ENCODE measurements around the gene SEC14L5. TPM values are rescaled to one million over a fixed set of nuclear protein-coding genes. Genes with fewer than 3 reads are reported as not detected.

SEC14L5 gene
- total and polyA plus RNA-seq, 2 donors (not counting 3 experiments of a cell fraction or from before 2014, with no cell fraction given): not detected

DNA sequence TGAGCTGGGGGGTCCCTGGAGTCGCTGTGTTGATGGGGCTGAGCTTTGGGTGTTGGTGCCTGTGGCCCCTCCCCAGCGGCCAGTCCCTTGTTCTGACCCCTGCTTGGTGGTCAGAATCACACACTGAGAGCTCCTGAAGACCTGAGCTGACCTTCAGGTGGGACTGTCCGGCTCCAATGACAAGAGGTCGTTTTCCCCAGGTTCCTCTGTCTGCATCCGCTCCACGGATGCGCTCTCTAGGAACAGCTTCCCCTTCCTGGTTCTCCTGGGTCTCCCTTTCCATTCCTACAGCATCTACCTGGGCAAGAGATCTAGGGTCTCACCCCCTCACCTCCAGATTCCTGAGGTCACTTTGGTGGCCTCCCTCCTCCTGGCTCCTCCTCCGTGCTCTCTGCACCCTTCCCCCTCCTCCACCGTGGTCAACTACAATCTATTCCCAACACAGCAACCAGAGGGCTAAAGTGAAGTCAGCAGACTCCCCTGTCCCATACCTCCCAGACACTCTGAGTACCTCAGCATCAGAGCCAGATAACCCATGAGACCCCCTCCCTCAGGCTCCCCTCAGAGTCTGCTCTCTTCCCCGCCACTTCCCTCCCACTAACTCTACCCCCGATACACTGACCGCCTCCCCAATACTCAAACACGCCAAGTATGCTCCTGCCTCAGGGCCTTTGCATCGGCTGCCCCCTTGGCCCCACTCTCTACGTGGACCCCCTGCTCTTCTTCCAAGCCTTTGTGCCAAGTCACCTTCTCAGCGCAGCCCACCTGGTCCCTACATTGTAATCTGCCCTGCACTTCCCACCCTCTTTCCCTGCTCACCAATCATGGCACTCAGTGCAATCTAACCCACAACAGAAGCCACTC, 9.0 kb upstream of the SEC14L5 start:
- H3K4me1 ChIP-seq (ENCODE audit: control insufficient read depth, extremely low read depth, insufficient read depth, low read length): peaks cover 19% of the 10 kb centered on the region
- no peaks in the 10 kb centered on the region for H4K20me1 ChIP-seq (replicated peaks; ENCODE audit: control insufficient read depth, extremely low read depth, insufficient read depth, low read length)
- no peak overlapping the region for H3K27ac ChIP-seq (ENCODE audit: insufficient read depth, low read depth, low read length)
- no peaks in the 10 kb centered on the region for H3K36me3 ChIP-seq (ENCODE audit: control insufficient read depth in 2 of 2, extremely low read depth in 1 of 2, insufficient read depth in 2 of 2, low read length in 2 of 2)
- no peak overlapping the region for H3K9ac ChIP-seq (replicated peaks; ENCODE audit: extremely low read depth, insufficient read depth, low read length)
- ChIA-PET POLR2A (no interaction called here), CTCF (interaction anchor here (1.5 kb wide), 1 partner anchor 215 kb away, joined by 3 read pairs; the partner anchor contains the start of genes ANKS3 and DNAAF8)
- dilution Hi-C loops (cut with MboI; ENCODE audit: extremely low pct_ligation_motif_present, low sequenced_read_pairs) (no loop called here), intact Hi-C loops (cut with micrococcal nuclease) (no loop called here)
- no peaks in the 10 kb centered on the region for H3K79me2 ChIP-seq (ENCODE audit: control insufficient read depth, insufficient read depth, low read length)
- TF ChIP-seq MYC (IDR thresholded peaks at IDR 0.05; ENCODE audit: low read depth, low read length) (no peak), MAX (IDR thresholded peaks at IDR 0.05; ENCODE audit: insufficient read depth, insufficient read length) (no peak), FOS (IDR thresholded peaks at IDR 0.05; ENCODE audit: borderline replicate concordance, insufficient read depth, low read length) (no peak)
- no peaks in the 10 kb centered on the region for H3K9me1 ChIP-seq (replicated peaks; ENCODE audit: control insufficient read depth, extremely low read depth, insufficient read depth, low read length)
- no peak overlapping the region for H3K4me2 ChIP-seq (ENCODE audit: insufficient read depth, low read length)
- FAIRE-seq (no peak), DNase-seq (ENCODE audit: low read depth, low spot score) (no peak)
- no peaks in the 10 kb centered on the region for H3K27me3 ChIP-seq (ENCODE audit: control insufficient read depth in 2 of 2, insufficient read depth in 2 of 2, low read length in 2 of 2)
- no TSS peak for BruUV-seq (replicated peaks)
- no peak overlapping the region for H3K4me3 ChIP-seq (replicated peaks in 1 of 3; ENCODE audit: insufficient read depth in 1 of 3, low read depth in 1 of 3, low read length in 3 of 3)
- no peaks in the 10 kb centered on the region for H3K9me3 ChIP-seq (replicated peaks; ENCODE audit: control insufficient read depth, insufficient read depth, low read length)
- H2AFZ ChIP-seq (ENCODE audit: low read depth, low read length): no peak overlapping the region

DNA sequence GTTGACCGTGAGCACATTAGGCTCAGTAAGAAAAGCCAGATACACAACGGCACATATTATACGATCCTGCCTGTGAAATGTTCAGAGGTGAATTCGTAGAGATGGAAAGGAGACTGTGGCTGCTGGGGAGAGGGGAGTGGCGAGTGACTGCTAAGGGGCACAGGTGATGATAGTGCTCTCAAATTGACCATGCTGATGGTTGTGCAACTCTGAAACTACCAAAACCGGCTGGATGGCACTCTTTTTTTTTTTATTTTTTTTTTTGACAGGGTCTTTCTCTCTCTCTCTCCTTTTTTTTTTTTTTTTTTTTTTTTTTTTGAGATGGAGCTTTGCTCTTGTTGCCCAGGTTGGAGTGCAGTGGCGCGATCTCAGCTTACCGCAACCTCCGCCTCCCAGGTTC, 8.1 kb upstream of the SEC14L5 start:
- no peaks in the 10 kb centered on the region for H3K36me3 ChIP-seq (ENCODE audit: control insufficient read depth in 2 of 2, extremely low read depth in 1 of 2, insufficient read depth in 2 of 2, low read length in 2 of 2)
- H3K9ac ChIP-seq (replicated peaks; ENCODE audit: extremely low read depth, insufficient read depth, low read length): no peak overlapping the region
- dilution Hi-C loops (cut with MboI; ENCODE audit: extremely low pct_ligation_motif_present, low sequenced_read_pairs) (no loop called here), intact Hi-C loops (cut with micrococcal nuclease) (loop anchor here (10.0 kb wide), 1 partner anchor 55 kb away; no protein-coding TSS in a partner anchor)
- H4K20me1 ChIP-seq (replicated peaks; ENCODE audit: control insufficient read depth, extremely low read depth, insufficient read depth, low read length): no peaks in the 10 kb centered on the region
- no TSS peak for BruUV-seq (replicated peaks)
- TF ChIP-seq POLR2A (IDR thresholded peaks at IDR 0.05; ENCODE audit: low read depth, low read length) (no peak), MYC (IDR thresholded peaks at IDR 0.05; ENCODE audit: low read depth, low read length) (no peak), JUN (IDR thresholded peaks at IDR 0.05; ENCODE audit: borderline replicate concordance, insufficient read depth, insufficient read length, low read depth) (no peak), FOS (IDR thresholded peaks at IDR 0.05; ENCODE audit: borderline replicate concordance, insufficient read depth, low read length) (no peak), GATA2 (IDR thresholded peaks at IDR 0.05; ENCODE audit: insufficient read depth, insufficient read length, low read depth, low read length) (no peak), POLR2AphosphoS5 (IDR thresholded peaks at IDR 0.05; ENCODE audit: insufficient read depth, low read depth, low read length) (no peak), CTCF (IDR thresholded peaks at IDR 0.05; ENCODE audit: extremely low read depth in 1 of 2, insufficient read depth in 1 of 2, low read depth in 1 of 2, low read length in 2 of 2) (no peak), MAX (IDR thresholded peaks at IDR 0.05; ENCODE audit: insufficient read depth, insufficient read length) (no peak), EZH2 (IDR thresholded peaks at IDR 0.05; ENCODE audit: borderline replicate concordance, low read depth, low read length, severe bottlenecking) (no peak)
- ChIA-PET CTCF (no interaction called here), POLR2A (no interaction called here)
- H3K4me1 ChIP-seq (ENCODE audit: control insufficient read depth, extremely low read depth, insufficient read depth, low read length): peaks cover 11% of the 10 kb centered on the region
- no peak overlapping the region for H2AFZ ChIP-seq (ENCODE audit: low read depth, low read length)
- H3K9me1 ChIP-seq (replicated peaks; ENCODE audit: control insufficient read depth, extremely low read depth, insufficient read depth, low read length): no peaks in the 10 kb centered on the region
- no peak overlapping the region for H3K4me2 ChIP-seq (ENCODE audit: insufficient read depth, low read length)
- H3K27me3 ChIP-seq (ENCODE audit: control insufficient read depth in 2 of 2, insufficient read depth in 2 of 2, low read length in 2 of 2): no peaks in the 10 kb centered on the region
- no peak overlapping the region for H3K4me3 ChIP-seq (replicated peaks in 1 of 3; ENCODE audit: insufficient read depth in 1 of 3, low read depth in 1 of 3, low read length in 3 of 3)
- H3K27ac ChIP-seq (ENCODE audit: insufficient read depth, low read depth, low read length): no peak overlapping the region
- no peaks in the 10 kb centered on the region for H3K79me2 ChIP-seq (ENCODE audit: control insufficient read depth, insufficient read depth, low read length)
- H3K9me3 ChIP-seq (replicated peaks; ENCODE audit: control insufficient read depth, insufficient read depth, low read length): no peaks in the 10 kb centered on the region
- DNase-seq (ENCODE audit: low read depth, low spot score): no peak
- FAIRE-seq: no peak

Data from endothelial cell of umbilical vein (primary cell).